ENCODE measurements around the gene ROBO1.
A peak's percentile ranks its signal among the peaks of the same experiment; 100 is the strongest.

Gene ROBO1

DNA sequence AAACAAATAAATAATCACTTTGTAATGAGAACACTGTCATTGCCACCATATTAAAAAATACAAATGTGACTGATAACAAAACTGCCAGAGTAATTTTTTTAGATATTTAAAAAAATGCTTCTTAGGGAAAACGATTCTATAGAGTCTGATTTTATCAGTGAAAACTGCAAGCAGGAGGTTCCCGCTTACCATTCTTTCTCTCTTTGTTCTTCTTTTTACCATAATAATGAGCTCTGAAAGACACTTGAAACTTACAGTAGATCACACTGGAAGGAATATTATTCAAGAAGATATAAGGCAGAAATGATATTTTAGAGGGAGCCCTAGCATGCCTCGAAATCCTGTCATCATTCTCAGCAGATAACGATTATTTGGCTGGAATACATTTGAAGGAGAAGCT is 701.3 kb downstream of the ROBO1 start:
- DNase-seq (ENCODE audit: low spot score) = no peak

DNA sequence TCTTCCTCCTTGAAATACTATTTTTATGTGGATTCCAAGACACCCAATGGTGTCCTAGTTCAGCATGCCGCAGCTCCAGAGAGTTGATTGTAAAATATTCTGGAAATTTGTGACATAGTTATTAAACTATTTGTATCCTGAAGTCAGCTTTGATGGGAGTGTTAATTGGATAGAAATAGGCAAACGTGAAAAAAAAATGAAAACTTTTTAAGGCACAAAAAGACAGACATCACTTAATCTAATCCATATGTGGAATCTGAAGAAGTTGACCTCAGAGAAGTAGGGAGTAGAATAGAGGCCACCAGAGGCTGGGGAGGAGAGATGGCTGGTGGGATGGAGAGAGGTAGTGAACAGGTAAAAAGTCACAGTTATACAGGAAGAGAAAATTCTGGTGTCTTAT is 704.2 kb downstream of the ROBO1 start:
- no peak for DNase-seq (ENCODE audit: low spot score)

DNA sequence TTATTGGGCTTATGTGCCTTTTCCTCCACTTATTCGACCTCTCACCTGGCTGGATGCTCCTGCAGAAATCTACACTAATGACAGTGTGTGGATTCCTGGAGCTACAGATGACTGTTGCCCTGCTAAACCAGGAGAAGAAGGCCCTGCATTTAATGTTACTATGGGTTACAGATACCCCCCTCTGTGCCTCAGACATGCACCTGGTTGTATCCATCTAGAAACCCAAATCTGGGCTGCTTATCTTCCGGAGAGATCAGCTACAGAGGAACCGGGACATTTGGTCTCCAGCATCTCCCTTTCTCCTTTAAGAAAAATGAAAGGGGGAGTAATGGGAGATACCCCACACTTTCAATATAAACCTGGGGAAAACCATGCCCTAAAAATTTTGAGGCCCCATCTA is 710.0 kb downstream of the ROBO1 start:
- no peak for DNase-seq (ENCODE audit: low spot score)

DNA sequence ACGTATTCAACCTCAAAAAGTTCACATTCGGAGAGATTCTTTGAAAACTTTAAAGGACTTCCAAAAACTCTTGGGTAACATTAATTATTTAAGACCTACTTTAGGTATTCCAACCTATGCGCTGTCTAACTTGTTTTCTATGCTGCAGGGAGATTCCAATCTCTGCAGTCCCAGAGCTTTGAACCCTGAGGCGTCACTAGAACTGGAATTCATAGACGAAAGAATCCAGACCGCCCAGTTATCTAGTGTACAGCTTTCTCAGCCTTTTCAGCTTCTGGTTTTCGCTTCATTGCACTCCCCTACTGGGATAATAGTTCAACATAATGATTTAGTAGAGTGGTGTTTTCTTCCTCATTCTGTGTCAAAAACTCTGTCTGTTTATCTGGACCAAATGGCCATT is 711.3 kb downstream of the ROBO1 start:
- DNase-seq (ENCODE audit: low spot score) = no peak

DNA sequence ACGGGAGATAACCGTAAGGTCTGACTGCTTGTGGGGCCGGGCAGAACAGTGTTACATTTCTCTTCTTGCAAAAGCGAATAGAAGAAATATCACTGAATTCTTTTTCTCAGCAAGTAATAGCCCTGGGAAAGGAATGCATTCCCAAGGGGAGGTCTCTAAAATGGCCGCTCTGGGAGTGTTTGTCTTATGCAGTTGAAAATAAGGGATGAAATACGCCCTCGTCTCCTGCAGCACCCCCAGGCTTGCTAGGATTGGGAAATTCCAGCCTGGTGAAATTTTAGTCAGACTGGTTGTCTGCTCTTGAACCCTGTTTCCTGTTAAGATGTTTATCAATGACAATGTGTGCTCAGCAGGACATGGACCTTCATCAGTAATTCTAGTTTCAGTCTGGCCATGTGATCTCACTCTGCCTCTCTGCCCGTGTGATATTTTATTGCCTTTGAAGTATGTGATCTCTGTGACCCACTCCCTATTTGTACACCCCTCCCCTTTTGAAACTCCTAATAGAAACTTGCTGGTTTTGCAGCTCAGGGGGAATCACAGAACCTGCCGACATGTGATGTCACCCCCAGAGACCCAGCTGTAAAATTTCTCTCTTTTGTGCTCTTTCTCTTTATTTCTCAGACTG is 715.6 kb downstream of the ROBO1 start:
- no peak for DNase-seq (ENCODE audit: low spot score)

DNA sequence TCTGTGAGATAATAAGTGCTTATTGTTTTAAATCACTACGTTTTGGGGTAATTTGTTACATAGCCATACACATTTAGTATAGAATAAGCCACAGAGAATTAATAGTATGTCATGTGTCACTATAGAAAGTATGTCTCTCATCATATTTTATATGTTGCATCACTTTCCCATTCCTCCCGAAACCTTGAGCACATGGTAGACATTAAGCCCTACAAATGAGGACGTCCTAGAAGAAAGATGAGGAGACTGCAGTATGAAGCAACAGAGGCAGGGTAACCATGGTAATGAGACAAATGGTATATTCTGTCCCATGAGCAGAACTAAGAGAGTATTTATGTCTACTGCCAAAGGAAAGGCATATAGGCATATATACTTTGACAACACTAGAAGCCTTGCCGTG is 720.2 kb downstream of the ROBO1 start:
- no peak for DNase-seq (ENCODE audit: low spot score)

DNA sequence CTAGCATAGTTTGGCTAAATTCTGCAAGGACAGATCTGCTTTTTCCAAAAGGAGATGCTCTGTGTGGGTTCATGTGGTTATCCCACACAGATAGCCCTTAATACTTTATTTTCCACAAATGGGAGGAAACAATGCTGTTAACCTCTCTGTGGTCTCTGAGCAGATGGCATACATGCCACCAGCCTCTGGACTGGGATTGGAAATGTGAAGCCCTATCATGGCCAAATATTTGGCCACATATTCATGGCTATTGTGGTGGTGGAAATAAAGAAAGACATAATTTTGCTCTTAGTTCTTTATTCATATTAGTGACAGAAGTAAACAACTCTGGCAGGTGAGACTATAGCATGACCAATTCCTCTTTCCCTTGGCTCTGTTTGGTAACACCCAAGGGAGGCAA is 726.2 kb downstream of the ROBO1 start:
- no peak for DNase-seq (ENCODE audit: low spot score)

DNA sequence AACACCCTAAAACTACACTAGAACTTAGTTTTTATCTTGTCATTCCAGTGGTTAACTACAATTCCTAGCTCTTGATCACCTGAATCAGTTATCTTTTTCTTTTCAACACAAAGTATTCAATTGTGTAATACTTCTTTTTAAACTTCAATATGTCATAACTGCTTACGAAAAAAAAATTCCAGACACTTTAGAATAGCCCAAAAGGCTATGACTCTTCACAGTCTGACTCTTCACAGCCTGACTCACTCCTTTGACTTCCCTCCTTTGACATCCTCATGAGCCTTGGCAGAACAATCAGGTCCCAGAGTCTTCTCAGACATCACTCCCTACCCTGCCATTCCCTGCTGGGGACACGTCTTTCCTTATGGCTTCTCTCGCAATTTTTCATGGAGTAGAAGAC is 727.1 kb downstream of the ROBO1 start:
- DNase-seq (ENCODE audit: low spot score) = peak; percentile 44

DNA sequence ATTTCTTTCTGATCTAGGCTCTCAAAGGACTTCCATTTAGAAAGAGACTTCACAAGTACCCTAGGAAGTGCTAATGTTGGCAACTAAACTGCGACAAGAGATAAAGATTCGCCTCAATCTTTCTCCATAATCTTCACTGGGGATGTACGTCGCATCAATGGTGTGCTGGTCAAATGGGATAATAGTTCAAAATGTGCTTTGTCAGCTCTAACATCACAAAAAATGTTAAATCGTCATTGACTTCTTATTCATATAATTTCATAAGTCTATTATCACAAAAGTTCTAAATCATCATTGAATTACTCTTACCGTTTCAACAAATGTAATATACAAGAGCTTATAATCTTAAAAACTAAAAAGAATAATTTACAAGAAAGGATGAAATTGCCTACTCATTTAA is 727.7 kb downstream of the ROBO1 start:
- no peak for DNase-seq (ENCODE audit: low spot score)

DNA sequence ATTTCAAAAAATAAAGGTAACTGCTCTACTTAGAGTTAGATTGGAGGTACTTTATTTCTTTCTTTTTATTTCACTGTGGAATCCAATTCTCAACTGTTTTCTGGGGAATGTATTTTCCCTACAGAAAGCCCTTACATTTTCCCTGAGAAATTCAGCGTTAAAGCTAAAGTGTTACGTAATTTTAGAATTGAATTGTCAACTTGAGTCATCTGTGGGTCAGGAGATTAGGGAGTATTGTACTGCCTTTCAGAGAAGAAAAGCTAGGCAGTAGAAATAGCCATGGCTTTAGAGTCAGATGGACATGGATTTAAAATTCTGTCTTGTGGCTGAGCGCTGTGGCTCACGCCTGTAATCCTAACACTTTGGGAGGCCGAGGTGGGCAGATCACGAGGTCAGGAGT is 728.6 kb downstream of the ROBO1 start:
- DNase-seq (ENCODE audit: low spot score) = no peak

DNA sequence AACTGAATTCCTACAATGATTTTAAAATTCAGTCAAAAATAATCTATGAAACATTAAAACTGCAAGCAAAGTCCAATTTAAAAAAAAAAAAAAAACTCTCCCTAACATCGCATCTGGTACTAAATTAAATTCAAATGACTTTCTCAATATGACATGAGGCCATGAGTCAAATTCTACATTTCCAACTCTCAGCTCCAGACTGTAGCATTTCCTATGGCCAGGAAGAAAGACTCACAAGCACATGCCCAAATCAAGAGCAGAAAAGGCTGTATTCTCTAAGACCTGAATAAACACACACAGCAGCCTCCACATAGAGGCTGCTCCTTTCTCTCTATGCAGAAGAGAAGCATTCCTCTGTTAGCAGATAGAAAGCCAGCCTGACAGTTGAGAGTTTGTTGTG is 729.2 kb downstream of the ROBO1 start:
- DNase-seq (ENCODE audit: low spot score) = no peak

DNA sequence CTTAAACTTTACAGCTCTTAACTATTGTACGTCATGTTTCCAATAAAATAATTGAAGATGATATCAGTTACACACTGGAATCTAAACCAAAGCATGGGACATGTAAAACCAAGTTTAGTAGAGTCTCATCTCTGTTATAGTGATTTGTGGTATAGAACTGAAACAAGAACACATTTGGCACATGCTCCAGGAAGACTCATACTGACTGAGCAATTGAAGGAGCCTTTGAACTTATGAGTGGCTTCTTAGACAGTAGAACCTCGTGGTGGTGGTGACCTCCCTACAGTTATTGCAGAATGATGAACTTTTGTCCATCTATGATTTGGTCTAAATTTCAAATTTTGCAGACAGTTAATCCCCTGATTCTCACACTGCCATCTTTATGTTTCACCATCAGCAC is 729.7 kb downstream of the ROBO1 start:
- DNase-seq (ENCODE audit: low spot score) = no peak

DNA sequence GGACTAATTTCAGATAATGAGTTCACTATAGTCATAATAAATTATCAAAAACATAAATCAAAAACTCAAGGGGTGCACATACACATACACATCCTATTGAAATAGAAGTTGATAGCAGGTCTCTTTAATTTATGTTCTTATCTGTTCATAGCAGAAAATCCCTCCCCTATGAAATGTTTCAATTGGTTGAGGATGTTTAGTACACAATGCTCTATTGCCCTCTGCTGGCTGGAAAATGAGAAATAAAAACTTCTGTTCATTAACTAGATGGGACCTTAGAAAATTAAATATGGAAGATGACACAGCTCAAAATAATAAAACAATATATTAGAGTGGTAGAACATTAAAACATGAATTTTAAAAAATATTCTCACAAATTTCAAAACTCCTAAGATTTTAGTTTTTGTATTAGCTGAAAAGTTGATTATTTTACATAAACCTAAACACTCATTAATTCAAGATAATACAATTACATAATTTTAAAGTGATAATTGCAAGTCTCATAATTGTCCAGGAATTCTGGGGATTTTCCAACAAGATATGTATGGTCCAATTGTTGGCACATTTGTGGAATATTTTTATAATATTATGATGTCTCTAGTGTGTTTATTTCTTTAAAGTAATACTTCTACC is 735.0 kb downstream of the ROBO1 start:
- DNase-seq (ENCODE audit: low spot score) = peak; percentile 59

DNA sequence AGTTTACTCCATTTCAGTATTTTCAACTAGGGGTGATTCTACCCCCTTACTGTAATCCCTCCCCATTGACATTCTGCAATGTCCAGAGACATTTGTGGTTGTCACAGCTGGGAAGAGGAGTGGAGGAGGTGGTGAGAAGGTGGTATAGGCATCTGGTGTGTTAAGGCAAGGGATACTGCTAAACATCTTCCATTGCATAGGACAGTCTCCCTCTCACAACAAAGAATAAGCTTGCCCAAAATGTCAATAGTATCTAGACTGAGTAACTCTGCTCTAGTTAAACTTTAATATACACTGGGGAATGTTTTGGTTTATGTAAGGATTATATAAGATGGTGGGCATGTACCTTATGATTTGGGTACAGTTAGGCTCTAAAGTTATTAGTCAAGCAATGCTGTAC is 737.6 kb downstream of the ROBO1 start:
- no peak for DNase-seq (ENCODE audit: low spot score)

DNA sequence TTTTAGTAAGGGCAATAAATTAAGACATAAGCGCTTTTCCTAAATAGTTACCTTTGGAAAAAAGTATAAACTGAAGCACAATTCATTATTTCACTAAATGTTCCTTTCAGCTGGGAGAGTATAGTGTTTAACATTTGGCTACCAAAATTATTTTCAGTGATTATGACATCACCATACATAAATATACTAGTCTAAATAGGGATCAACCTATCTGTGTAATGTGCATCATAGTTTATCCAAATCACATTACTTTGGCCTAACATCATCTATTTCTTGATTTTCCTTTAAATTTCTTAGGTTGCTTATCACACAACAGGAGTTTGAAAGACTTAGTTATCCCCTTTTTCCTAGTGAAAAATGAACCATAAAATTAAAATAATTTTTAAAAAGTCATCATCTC is 738.9 kb downstream of the ROBO1 start:
- no peak for DNase-seq (ENCODE audit: low spot score)

DNA sequence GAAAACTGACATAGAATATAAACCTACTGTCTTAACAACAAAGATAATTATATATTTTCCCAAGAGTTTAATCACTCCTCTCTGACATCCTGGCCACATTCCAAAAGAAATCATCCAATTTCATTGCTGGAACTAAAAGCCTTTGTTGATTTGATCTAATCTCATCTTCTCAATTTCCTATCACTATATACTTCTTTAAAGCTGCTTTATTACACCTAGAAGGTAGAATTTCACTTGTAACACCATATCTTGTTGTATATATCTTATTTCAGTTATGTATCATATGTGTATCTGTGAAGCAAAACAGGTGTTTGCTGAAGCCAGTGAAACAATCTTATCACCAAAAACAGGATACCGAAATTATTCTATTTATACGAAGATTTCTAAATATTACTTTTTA is 740.2 kb downstream of the ROBO1 start:
- DNase-seq (ENCODE audit: low spot score) = no peak

DNA sequence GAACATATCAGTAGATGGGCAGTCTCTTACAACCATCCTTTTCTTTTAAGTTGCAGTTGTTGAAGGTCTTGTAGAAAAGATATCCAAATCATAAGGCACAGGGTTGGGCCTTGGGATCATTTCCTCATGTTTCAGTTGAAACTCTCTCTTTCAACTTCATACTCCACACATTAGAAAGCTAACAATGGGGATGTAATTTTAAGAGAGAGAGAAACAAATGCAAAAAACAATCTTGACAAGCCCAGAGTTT is 747.9 kb downstream of the ROBO1 start:
- DNase-seq (ENCODE audit: low spot score) = no peak

DNA sequence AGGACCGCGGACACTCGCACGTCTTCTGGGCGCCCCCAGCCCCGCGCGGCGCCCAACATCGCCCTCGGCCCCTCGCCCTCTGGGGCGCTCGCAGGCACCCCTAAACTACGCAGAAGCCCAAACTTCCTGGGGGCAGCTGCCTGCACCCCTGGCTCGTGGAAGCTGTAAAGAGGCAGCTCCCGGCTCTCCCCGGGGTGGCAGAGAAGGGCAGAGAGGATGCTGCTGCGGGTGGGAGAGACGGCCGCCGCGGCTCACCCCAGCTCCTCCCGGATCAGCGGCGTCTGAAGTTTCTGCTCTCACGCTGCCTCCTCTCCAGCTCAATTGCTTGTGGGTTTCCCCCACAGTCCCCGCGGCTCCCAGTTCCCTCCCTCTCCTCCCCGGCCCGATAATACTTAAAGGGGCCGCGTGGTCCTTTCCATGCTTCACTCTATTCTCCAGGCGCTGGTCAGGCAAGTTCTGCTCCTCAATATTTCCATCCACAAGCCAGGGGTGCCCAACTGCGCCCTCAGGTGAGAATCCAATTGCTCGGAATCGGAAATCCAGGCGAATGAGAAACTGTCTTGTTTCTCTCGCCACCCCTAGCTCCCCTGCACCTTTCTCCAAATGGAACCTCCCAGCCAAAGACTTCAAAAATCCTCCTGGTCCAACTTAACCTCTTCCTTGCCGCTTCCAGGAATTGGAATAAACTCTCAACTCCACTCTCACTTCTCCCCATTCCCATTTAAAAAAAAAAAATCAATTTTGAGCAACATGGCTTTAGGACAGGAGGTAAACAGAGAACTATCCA is 748.5 kb downstream of the ROBO1 start:
- DNase-seq (ENCODE audit: low spot score) = peak; percentile 66

DNA sequence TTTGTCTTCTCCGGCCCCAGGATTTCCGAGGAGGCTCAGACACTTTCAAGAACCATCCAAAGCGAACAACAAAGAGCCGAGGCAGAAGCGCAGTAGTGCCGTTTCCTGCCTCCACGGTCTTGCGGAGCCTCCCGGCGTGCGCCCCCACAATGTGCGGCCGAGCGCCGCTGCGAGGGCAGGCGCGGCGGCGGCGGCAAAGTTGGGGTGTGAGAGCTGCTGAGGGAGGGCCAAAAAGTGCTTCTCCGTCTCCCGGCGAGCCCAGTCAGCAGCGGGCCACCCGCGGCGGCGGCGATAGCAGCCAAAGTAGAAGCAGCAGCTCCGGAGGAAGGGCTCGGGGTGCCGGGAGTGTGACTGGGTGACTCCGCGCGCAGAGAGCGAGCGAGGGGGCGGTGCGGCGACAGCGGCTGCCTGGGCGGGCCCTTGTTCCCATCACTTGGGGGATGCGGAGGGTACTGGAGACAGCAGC is 749.1 kb downstream of the ROBO1 start:
- peak; percentile 38 for DNase-seq (ENCODE audit: low spot score)

DNA sequence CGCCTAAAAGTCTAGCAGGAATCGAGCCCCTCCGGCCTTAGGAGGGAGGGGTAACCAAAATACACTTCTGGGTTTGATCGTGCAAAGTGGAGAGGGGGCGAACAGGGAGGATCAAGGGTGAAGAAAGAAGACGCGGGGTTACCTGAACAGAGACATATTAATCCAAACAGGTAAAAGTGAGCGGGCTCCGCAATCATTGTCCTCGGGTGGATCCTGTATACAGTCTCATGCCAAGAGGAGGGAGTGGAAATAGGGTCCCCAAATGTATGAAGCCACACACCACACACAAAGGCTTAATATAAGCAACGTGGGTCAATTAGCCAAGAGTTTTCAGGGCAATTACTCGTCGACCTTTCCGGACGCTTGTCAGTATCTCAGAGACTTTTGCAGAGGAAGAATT is 749.5 kb downstream of the ROBO1 start:
- no peak for DNase-seq (ENCODE audit: low spot score)

DNA sequence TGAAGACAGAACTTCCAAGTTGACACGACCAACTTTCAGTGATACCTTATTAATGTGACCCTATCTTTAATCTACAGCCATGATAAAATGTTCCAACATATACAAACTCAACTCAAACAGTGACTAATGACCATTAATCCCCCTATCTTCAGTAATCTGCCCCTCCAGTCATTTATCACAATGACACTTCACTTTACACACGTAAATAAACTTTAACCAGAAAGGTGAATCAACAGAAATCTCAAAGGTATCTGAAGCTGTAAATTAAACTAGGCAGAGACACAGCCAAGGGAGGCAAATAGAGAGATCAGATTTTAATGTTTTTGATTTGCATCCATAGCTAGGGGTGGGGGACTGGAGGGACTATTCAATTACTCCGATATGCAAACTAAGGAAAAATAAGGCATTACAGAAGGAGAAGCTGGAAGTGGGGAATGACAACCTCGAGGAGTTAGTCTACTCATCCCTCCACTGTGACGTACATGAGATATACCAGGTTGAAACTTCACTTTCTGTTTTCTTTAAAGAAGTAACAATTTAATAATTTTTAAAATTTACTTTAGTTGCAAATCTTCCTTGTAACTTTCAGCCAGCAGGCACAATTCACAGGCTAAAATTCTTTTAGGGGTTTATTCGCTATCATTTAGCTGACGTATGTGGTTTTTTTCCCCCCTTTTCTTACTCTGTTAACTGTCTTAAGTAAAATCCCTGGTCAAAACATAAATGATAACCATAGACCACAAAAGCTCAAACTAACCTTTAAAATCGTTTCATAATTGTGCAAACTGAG is 751.0 kb downstream of the ROBO1 start:
- peak; percentile 7 for DNase-seq (ENCODE audit: low spot score)

DNA sequence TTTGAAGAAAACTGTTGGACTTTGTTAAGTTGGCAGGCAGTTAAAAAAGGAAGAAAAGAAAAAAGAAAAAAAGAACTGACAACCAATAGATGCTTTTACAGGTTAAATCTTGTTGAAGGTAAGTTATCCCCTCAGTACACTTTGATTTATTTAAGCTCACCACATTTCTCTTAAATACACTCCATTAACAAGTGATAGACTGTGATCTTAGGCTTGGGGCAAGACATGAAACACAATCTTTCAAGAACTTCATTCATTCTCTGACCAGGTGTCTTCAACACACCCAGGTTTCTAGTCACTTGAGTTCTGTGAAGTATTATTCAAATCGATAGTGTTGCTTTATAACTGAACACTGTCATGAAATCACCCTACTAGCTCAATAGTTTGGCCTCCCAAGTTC is 751.9 kb downstream of the ROBO1 start:
- DNase-seq (ENCODE audit: low spot score) = no peak

DNA sequence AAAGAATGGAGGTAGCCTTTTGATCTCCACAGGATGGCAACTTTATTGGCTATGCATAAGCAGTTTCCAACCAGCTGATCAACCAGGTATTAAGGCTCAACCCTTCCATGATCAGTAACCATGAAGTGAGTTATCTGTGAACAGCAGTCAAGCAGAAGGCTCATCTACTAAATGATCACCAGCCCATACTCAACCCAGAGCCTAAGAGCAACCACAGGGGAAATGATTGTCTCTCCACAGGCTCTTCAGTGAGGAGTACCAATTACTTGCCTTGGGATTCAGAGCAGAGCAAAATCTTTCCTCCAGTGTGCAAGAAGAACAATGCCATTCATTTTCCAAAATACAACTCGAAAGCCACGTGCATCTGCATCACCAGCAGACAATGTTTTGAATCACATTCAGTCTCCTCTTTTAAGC is 754.8 kb downstream of the ROBO1 start:
- no peak for DNase-seq (ENCODE audit: low spot score)

Data from kidney capillary endothelial cell (primary cell).